Measurements from ENCODE around the gene PRAC1.

The PRAC1 gene

GRCh38 chr17:48757524-48757961 lies 35.2 kb upstream of the PRAC1 start:
- no peak for TF ChIP-seq CTCF (conservative IDR thresholded peaks at IDR 0.05)
- peak overlapping the region; percentile 99 for H3K27ac ChIP-seq

- peak overlapping the region; percentile 99 for H3K27ac ChIP-seq
- TF ChIP-seq ZFX (IDR thresholded peaks at IDR 0.05) (no peak), CTCF (conservative IDR thresholded peaks at IDR 0.05) (no peak)
Observed at GRCh38 chr17:48756830-48757251, 34.5 kb upstream of the PRAC1 start.

GRCh38 chr17:48755356-48755755 lies 33.0 kb upstream of the PRAC1 start:
- H3K27ac ChIP-seq, result peak overlapping the region; percentile 91
- TF ChIP-seq CTCF (conservative IDR thresholded peaks at IDR 0.05) (no peak), ZFX (IDR thresholded peaks at IDR 0.05) (no peak)

GRCh38 chr17:48754500-48755261 lies 32.4 kb upstream of the PRAC1 start:
- TF ChIP-seq ZFX (IDR thresholded peaks at IDR 0.05), result no peak
- TF ChIP-seq CTCF (conservative IDR thresholded peaks at IDR 0.05), result no peak
- H3K27ac ChIP-seq, result peak overlapping the region; percentile 91

GRCh38 chr17:48753794-48754499 lies 31.6 kb upstream of the PRAC1 start:
- H3K27ac ChIP-seq, result peak overlapping the region; percentile 91
- TF ChIP-seq ZFX (IDR thresholded peaks at IDR 0.05), result no peak
- TF ChIP-seq CTCF (conservative IDR thresholded peaks at IDR 0.05), result no peak

GRCh38 chr17:48752399-48753288 lies 30.3 kb upstream of the PRAC1 start:
- no peak for TF ChIP-seq ZFX (IDR thresholded peaks at IDR 0.05)
- TF ChIP-seq CTCF (conservative IDR thresholded peaks at IDR 0.05), result no peak

More at GRCh38 chr17:48752399-48753288, 30.3 kb upstream of the PRAC1 start:
- H3K27ac ChIP-seq, result peak overlapping the region; percentile 91
